ENCODE measurements around the gene RTKN. TPM values are rescaled to one million over a fixed set of nuclear protein-coding genes. Genes with fewer than 3 reads are reported as not detected.
"Not testable (repeated sequence)": the region's sequence is repeated elsewhere in the genome, so short reads cannot be mapped to it uniquely, and the experiment has no call there.

The RTKN gene
- total and polyA plus RNA-seq, 2 of the 13 experiments (the other 11 are each of a cell fraction or from before 2014, with no cell fraction given): 159 to 166 TPM

GRCh38 chr2:74442483-74443297 lies 953 bp upstream of the RTKN start:
- peaks cover 43% of the 10 kb centered on the region for H3K79me2 ChIP-seq (ENCODE audit: insufficient read depth, low read length)
- peak overlapping the region; percentile 91 for H3K27ac ChIP-seq (ENCODE audit: extremely low read length, insufficient read depth, low read length)
- FAIRE-seq; ATAC-seq; DNase-seq (ENCODE audit: low spot score); H3K27me3 ChIP-seq (ENCODE audit: control insufficient read depth in 1 of 2, insufficient read depth in 2 of 2, low read length in 2 of 2); in situ Hi-C loops (cut with HindIII; ENCODE audit: extremely low pct_ligation_motif_present, low pct_unique_long_range_greater_than_20kb); H2AFZ ChIP-seq (ENCODE audit: low read length); CTCF ChIA-PET (ENCODE audit: low intra/inter-chr PET ratio, low total read pairs); BruUV-seq (replicated peaks); H3K9me3 ChIP-seq (ENCODE audit: low read length); TF ChIP-seq CREB1 (IDR thresholded peaks at IDR 0.05): not testable (repeated sequence)
- 45% methylated on average over 16 of the region's 16 CpGs for WGBS (ENCODE audit: low lambda C conversion rate)
- H3K36me3 ChIP-seq (replicated peaks in 1 of 2; ENCODE audit: control insufficient read depth in 1 of 2, insufficient read depth in 2 of 2, low read length in 2 of 2): peaks cover 11 to 20% of the 10 kb centered on the region in 2 experiments; a peak in 4 of 5 replicates
- POLR2A ChIA-PET: interaction anchor here (0.9 to 11.6 kb wide), 18 partner anchors 12 to 265 kb away, joined by 3 to 342 read pairs (median 10); partner anchors contain the start of genes AUP1, C2orf81, CCDC142 and DQX1
- peak overlapping the region; percentile 95 for H3K4me2 ChIP-seq (ENCODE audit: low read depth, low read length)
- peaks cover 26% of the 10 kb centered on the region for H4K20me1 ChIP-seq (ENCODE audit: insufficient read depth, low read length)
- intact Hi-C loops (cut with micrococcal nuclease; ENCODE audit: unreplicated experiment): loop anchor here (1.0 kb wide), 1 partner anchor 17 kb away; no protein-coding TSS in a partner anchor
- peak overlapping the region; percentile 76 to 94 (median 93) for H3K4me3 ChIP-seq (replicated peaks in 1 of 3; ENCODE audit: insufficient read depth in 1 of 3, low read depth in 2 of 3, low read length in 3 of 3)
- peak overlapping the region; percentile 91 for H3K9ac ChIP-seq (ENCODE audit: insufficient read depth, low read depth, low read length)
- peaks cover 68% of the 10 kb centered on the region for H3K4me1 ChIP-seq (ENCODE audit: insufficient read depth, low read length)
- TF ChIP-seq PAXIP1 (CRISPR knock-in tag; conservative IDR thresholded peaks at IDR 0.05) (peak; percentile 54; the same call in 1 of the 2 replicates), PHF21A (CRISPR knock-in tag; IDR thresholded peaks at IDR 0.05) (peak; percentile 11), REPIN1 (CRISPR knock-in tag; IDR thresholded peaks at IDR 0.05; ENCODE audit: borderline replicate concordance, low read depth) (peak; percentile 8; the same call in 1 of the 2 replicates), CREB1 (CRISPR knock-in tag; IDR thresholded peaks at IDR 0.05) (peak; percentile 78), EHMT2 (IDR thresholded peaks at IDR 0.05; ENCODE audit: borderline replicate concordance, low read depth, low read length) (peak; percentile 91; the same call in 1 of the 2 replicates), RCOR2 (CRISPR knock-in tag; IDR thresholded peaks at IDR 0.05) (peak; percentile 84), ZNF878 (CRISPR knock-in tag; IDR thresholded peaks at IDR 0.05) (peak; percentile 63; the same call in 1 of the 2 replicates), SNAPC2 (CRISPR knock-in tag; IDR thresholded peaks at IDR 0.05) (peak; percentile 2; the same call in 1 of the 2 replicates), DR1 (CRISPR knock-in tag; IDR thresholded peaks at IDR 0.05) (0 out of 2 replicates have a peak, but pooled peaks have one; percentile 6), POGZ (CRISPR knock-in tag; IDR thresholded peaks at IDR 0.05) (peak; percentile 55; the same call in 1 of the 2 replicates), ZMYM3 (CRISPR knock-in tag; IDR thresholded peaks at IDR 0.05) (peak; percentile 97), ZNF205 (CRISPR knock-in tag; IDR thresholded peaks at IDR 0.05) (0 out of 2 replicates have a peak, but pooled peaks have one; percentile 10), GFI1 (CRISPR knock-in tag; IDR thresholded peaks at IDR 0.05; ENCODE audit: borderline replicate concordance) (peak; percentile 24; the same call in 1 of the 2 replicates)
- TF ChIP-seq, protein P1, sequence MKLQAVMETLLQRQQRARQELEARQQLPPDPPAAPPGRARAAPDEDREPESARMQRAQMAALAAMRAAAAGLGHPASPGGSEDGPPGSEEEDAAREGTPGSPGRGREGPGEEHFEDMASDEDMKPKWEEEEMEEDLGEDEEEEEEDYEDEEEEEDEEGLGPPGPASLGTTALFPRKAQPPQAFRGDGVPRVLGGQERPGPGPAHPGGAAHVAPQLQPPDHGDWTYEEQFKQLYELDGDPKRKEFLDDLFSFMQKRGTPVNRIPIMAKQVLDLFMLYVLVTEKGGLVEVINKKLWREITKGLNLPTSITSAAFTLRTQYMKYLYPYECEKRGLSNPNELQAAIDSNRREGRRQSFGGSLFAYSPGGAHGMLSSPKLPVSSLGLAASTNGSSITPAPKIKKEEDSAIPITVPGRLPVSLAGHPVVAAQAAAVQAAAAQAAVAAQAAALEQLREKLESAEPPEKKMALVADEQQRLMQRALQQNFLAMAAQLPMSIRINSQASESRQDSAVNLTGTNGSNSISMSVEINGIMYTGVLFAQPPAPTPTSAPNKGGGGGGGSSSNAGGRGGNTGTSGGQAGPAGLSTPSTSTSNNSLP (IDR thresholded peaks at IDR 0.05; ENCODE audit: low read depth, low read length): peak; percentile 46; the same call in 1 of the 2 replicates
- TF ChIP-seq, protein P2, sequence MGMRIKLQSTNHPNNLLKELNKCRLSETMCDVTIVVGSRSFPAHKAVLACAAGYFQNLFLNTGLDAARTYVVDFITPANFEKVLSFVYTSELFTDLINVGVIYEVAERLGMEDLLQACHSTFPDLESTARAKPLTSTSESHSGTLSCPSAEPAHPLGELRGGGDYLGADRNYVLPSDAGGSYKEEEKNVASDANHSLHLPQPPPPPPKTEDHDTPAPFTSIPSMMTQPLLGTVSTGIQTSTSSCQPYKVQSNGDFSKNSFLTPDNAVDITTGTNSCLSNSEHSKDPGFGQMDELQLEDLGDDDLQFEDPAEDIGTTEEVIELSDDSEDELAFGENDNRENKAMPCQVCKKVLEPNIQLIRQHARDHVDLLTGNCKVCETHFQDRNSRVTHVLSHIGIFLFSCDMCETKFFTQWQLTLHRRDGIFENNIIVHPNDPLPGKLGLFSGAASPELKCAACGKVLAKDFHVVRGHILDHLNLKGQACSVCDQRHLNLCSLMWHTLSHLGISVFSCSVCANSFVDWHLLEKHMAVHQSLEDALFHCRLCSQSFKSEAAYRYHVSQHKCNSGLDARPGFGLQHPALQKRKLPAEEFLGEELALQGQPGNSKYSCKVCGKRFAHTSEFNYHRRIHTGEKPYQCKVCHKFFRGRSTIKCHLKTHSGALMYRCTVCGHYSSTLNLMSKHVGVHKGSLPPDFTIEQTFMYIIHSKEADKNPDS (CRISPR knock-in tag; IDR thresholded peaks at IDR 0.05): 0 out of 2 replicates have a peak, but pooled peaks have one; percentile 56
